Cardiac muscle cell (in vitro differentiated cells and primary cell): ENCODE results near the gene SLC9A8. TPM values are rescaled to one million over a fixed set of nuclear protein-coding genes. Genes with fewer than 3 reads are reported as not detected.

Experiments used
- DNase-seq, 2 donors: peaks; one replicate each; pipeline versions ENCODE4 v3.0.0 to v3.0.0-alpha.2; 2010 to 2017; ENCODE audit warnings: low read depth in 1 of 2, low spot score in 1 of 2
- H3K27ac ChIP-seq: fragments of 200-600 bp; sonication (generic); 2 replicates; pipeline ENCODE4 v1.5.1; 2016
- H3K27me3 ChIP-seq: fragments of 200-600 bp; sonication (generic); 2 replicates; pipeline ENCODE4 v1.6.0; 2016; ENCODE audit warnings: control low read depth
- H3K36me3 ChIP-seq: fragments of 200-600 bp; sonication (generic); 2 replicates; pipeline ENCODE4 v1.5.1; 2016; ENCODE audit warnings: control low read depth
- H3K4me1 ChIP-seq: fragments of 200-600 bp; sonication (generic); 2 replicates; pipeline ENCODE4 v1.8.1; 2017; ENCODE audit warnings: low read depth, mild to moderate bottlenecking, mixed run types
- H3K4me3 ChIP-seq: fragments of 200-600 bp; sonication (generic); 2 replicates; pipeline ENCODE4 v1.5.1; 2016; ENCODE audit warnings: mild to moderate bottlenecking
- H3K9me3 ChIP-seq: fragments of 200-600 bp; sonication (generic); 2 replicates; pipeline ENCODE4 v1.5.1; 2017; ENCODE audit warnings: low read depth, mild to moderate bottlenecking, control low read depth
- CTCF ChIP-seq: IDR thresholded peaks from 2 replicates; pipeline ENCODE4 v1.5.1; 2012; ENCODE audit warnings: low read depth, mild to moderate bottlenecking, low read length
- polyA plus RNA-seq: library from polyadenylated mRNA; unstranded; fragments of >200 nt; fragmentation: Nextera tagmentation; extraction: Ambion mirVana; gene quantifications from 2 replicates; pipeline ENCODE4 v1.2.1, GENCODE V29; 2016
- total RNA-seq: library from RNA; depleted of rRNA; stranded (reverse); fragments of >200 nt; gene quantifications from 2 replicates; pipeline ENCODE4 v1.2.3, GENCODE V29; 2016

The SLC9A8 gene
- total and polyA plus RNA-seq, 2 experiments from 2014 or later: 4.4 to 9.4 TPM

- no peak for TF ChIP-seq CTCF
- no peak for DNase-seq
- Histone ChIP-seq H3K4me3 (no peak overlapping the region), H3K9me3 (no peaks in the 10 kb centered on the region), H3K27ac (no peak overlapping the region), H3K4me1 (peaks cover 8% of the 10 kb centered on the region), H3K36me3 (no peaks in the 10 kb centered on the region), H3K27me3 (no peaks in the 10 kb centered on the region)
These were observed 106.4 kb downstream of the SLC9A8 start for GRCh38 chr20:49919009-49919408.

- no peak for TF ChIP-seq CTCF
- Histone ChIP-seq H3K9me3 (no peaks in the 10 kb centered on the region), H3K27ac (no peak overlapping the region), H3K27me3 (no peaks in the 10 kb centered on the region), H3K4me1 (peaks cover 4% of the 10 kb centered on the region), H3K4me3 (no peak overlapping the region), H3K36me3 (no peaks in the 10 kb centered on the region)
- no peak for DNase-seq
These were observed 106.8 kb downstream of the SLC9A8 start for GRCh38 chr20:49919461-49919860.

- no peak overlapping the region for H3K27ac ChIP-seq
- H3K4me3 ChIP-seq: no peak overlapping the region
- H3K4me1 ChIP-seq: no peaks in the 10 kb centered on the region
- no peaks in the 10 kb centered on the region for H3K27me3 ChIP-seq
- no peaks in the 10 kb centered on the region for H3K9me3 ChIP-seq
- H3K36me3 ChIP-seq: no peaks in the 10 kb centered on the region
- no peak for TF ChIP-seq CTCF
- DNase-seq: no peak
These were observed 111.6 kb downstream of the SLC9A8 start for GRCh38 chr20:49924247-49924646.

- Histone ChIP-seq H3K27ac (no peak overlapping the region), H3K4me3 (no peak overlapping the region), H3K9me3 (no peaks in the 10 kb centered on the region), H3K36me3 (no peaks in the 10 kb centered on the region), H3K4me1 (no peaks in the 10 kb centered on the region), H3K27me3 (no peaks in the 10 kb centered on the region)
- DNase-seq: no peak
- no peak for TF ChIP-seq CTCF
These were observed 113.3 kb downstream of the SLC9A8 start for GRCh38 chr20:49925901-49926454.

- TF ChIP-seq CTCF: peak; percentile 91
- no peak overlapping the region for H3K4me3 ChIP-seq
- no peaks in the 10 kb centered on the region for H3K27me3 ChIP-seq
- no peaks in the 10 kb centered on the region for H3K9me3 ChIP-seq
- H3K4me1 ChIP-seq: no peaks in the 10 kb centered on the region
- no peak overlapping the region for H3K27ac ChIP-seq
- no peaks in the 10 kb centered on the region for H3K36me3 ChIP-seq
- DNase-seq: peak; percentile 88 to 91
These were observed 115.9 kb downstream of the SLC9A8 start for GRCh38 chr20:49928411-49929141.
